ENCODE results near the gene CPEB4.

DNA sequence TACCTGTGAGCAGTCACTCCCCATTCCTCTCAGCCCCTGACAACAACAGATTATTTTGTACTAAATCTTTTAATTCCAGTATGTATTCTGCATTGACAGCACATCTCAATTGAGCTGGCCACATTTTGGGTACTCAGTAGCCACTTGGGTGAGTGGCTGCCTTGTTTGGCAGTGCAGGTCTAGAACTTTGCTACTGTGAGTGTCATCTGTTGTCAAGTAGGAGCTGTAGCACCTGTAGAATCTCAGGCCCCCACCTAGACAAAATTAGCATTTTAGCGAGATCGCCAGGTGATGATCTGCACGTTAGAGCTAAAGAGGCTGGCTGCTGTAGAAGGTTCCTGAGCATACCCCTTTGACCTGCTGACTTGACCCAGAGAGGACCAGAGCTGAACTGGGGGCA lies 44.4 kb upstream of the CPEB4 start:
- TF ChIP-seq, protein P1, sequence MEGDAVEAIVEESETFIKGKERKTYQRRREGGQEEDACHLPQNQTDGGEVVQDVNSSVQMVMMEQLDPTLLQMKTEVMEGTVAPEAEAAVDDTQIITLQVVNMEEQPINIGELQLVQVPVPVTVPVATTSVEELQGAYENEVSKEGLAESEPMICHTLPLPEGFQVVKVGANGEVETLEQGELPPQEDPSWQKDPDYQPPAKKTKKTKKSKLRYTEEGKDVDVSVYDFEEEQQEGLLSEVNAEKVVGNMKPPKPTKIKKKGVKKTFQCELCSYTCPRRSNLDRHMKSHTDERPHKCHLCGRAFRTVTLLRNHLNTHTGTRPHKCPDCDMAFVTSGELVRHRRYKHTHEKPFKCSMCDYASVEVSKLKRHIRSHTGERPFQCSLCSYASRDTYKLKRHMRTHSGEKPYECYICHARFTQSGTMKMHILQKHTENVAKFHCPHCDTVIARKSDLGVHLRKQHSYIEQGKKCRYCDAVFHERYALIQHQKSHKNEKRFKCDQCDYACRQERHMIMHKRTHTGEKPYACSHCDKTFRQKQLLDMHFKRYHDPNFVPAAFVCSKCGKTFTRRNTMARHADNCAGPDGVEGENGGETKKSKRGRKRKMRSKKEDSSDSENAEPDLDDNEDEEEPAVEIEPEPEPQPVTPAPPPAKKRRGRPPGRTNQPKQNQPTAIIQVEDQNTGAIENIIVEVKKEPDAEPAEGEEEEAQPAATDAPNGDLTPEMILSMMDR (IDR thresholded peaks at IDR 0.05), result no peak
- no peak for TF ChIP-seq POLR2A (IDR thresholded peaks at IDR 0.05)

All from gastroesophageal sphincter (tissue), 3 donors.